OCI-LY3 (cell line): Measurements from ENCODE around the gene CCDC34.
A peak's percentile ranks its signal among the peaks of the same experiment; 100 is the strongest.

Experiments
- H2AFZ ChIP-seq: fragments of 200-600, 300-600 bp; shearing (Covaris generic); 2 replicates; pipeline ENCODE4 v1.6.0; 2014; ENCODE audit warnings: antibody characterized with exemption, low read depth, low read length
- H3K27ac ChIP-seq: fragments of 200-600, 300-600 bp; sonication (generic); 2 replicates; pipeline ENCODE4 v1.5.1; 2014; ENCODE audit warnings: mild to moderate bottlenecking, low read length, moderate library complexity, mixed read lengths
- H3K27me3 ChIP-seq: fragments of 200-600, 300-600 bp; sonication (generic); 2 replicates; pipeline ENCODE4 v1.6.1; 2014; ENCODE audit warnings: low read depth, low read length, mixed read lengths
- H3K36me3 ChIP-seq: fragments of 200-600, 300-600 bp; sonication (generic); replicated peaks from 2 replicates; pipeline ENCODE3; 2014; ENCODE audit warnings: low read depth, low read length, mixed read lengths
- H3K4me1 ChIP-seq: fragments of 300-600, 200-600 bp; sonication (generic); 2 replicates; pipeline ENCODE4 v1.6.1; 2014; ENCODE audit warnings: low read length, mixed read lengths
- H3K4me2 ChIP-seq: fragments of 200-600, 300-600 bp; sonication (generic); 2 replicates; pipeline ENCODE4 v1.6.1; 2014; ENCODE audit warnings: low read length, mixed read lengths
- H3K4me3 ChIP-seq: fragments of 300-600, 200-600 bp; sonication (generic); 2 replicates; pipeline ENCODE4 v1.5.1; 2014; ENCODE audit warnings: antibody characterized with exemption, mild to moderate bottlenecking, low read length, moderate library complexity
- H3K79me2 ChIP-seq: fragments of 300-600, 200-600 bp; shearing (Covaris generic); 2 replicates; pipeline ENCODE4 v1.6.1; 2014; ENCODE audit warnings: mild to moderate bottlenecking, low read length, mixed read lengths
- H3K9ac ChIP-seq: fragments of 300-600, 200-600 bp; shearing (Covaris generic); 2 replicates; pipeline ENCODE4 v1.6.0; 2014; ENCODE audit warnings: mild to moderate bottlenecking, low read length, moderate library complexity
- H3K9me3 ChIP-seq: fragments of 200-600, 300-600 bp; shearing (Covaris generic); 2 replicates; pipeline ENCODE4 v1.6.1; 2014; ENCODE audit warnings: low read length, mixed read lengths; ENCODE audit not compliant: insufficient read depth
- H4K20me1 ChIP-seq: fragments of 200-600, 300-600 bp; sonication (generic); 2 replicates; pipeline ENCODE4 v1.6.1; 2016; ENCODE audit warnings: low read length, mixed read lengths; ENCODE audit not compliant: insufficient read depth
- CTCF ChIP-seq: fragments of 200-600, 300-600 bp; sonication (generic); IDR thresholded peaks from 2 replicates; pipeline ENCODE4 v1.5.1; 2014; ENCODE audit warnings: antibody characterized with exemption, low read length, low read depth
- EZH2phosphoT487 ChIP-seq: fragments of 200-600 bp; shearing (Covaris generic); IDR thresholded peaks from 2 replicates; pipeline ENCODE4 v1.6.1; 2018; ENCODE audit warnings: antibody characterized with exemption, mixed run types, low read depth

Gene CCDC34

GRCh38 chr11:27362749-27363575 is at the start of gene CCDC34:
TSS of gene CCDC34 (minus strand) at chr11:27363215. CDS start at chr11:27363194, 21 bp downstream.
- no peaks in the 10 kb centered on the region for H4K20me1 ChIP-seq
- H3K79me2 ChIP-seq, result no peaks in the 10 kb centered on the region
- TF ChIP-seq EZH2phosphoT487 (no peak), CTCF (no peak)
- H3K4me2 ChIP-seq, result peak within 1 kb of the TSS; percentile 95
- H3K9ac ChIP-seq, result peak within 1 kb of the TSS; percentile 69
- H3K4me3 ChIP-seq, result peak within 1 kb of the TSS; percentile 90
- no peaks in the 10 kb centered on the region for H3K27me3 ChIP-seq
- no peaks in the 10 kb centered on the region for H3K9me3 ChIP-seq
- peaks cover 12% of the 10 kb centered on the region; the same call in 1 of the 2 replicates for H3K4me1 ChIP-seq
- H3K27ac ChIP-seq, result no peak within 1 kb of the TSS
- H3K36me3 ChIP-seq, result no peaks in the 10 kb centered on the region
- H2AFZ ChIP-seq, result peak within 1 kb of the TSS; percentile 99

DNA sequence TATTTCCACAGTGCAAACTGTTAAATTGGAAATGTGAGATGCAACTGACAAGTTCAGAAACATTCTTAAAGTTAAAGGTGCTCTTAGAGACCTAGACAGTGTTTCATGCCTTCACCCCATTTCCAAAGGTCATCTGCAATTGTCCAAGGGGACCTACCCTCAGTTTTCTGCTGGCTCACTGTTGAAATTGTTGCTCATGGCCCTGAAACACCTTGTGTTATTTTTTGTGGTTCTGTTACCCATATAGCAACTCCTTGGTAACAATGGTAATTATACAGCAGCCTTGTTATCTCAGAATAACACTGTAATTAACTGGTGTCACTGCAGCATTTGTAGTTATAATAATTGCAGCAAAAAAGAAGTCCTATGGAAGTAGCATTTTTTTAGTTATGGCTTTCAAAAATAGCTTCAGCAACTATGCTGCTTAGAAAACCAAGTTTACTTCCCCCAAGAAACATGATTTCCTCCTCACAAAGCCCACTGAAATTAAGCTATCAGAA is 49.2 kb upstream of the CCDC34 start:
- Histone ChIP-seq H2AFZ (no peak overlapping the region), H3K4me2 (no peak overlapping the region), H3K9me3 (no peaks in the 10 kb centered on the region), H3K27me3 (no peaks in the 10 kb centered on the region), H3K9ac (no peak overlapping the region), H3K4me3 (no peak overlapping the region), H3K27ac (no peak overlapping the region), H4K20me1 (no peaks in the 10 kb centered on the region), H3K36me3 (no peaks in the 10 kb centered on the region), H3K79me2 (no peaks in the 10 kb centered on the region), H3K4me1 (no peaks in the 10 kb centered on the region)
- TF ChIP-seq EZH2phosphoT487, result no peak
- no peak for TF ChIP-seq CTCF

DNA sequence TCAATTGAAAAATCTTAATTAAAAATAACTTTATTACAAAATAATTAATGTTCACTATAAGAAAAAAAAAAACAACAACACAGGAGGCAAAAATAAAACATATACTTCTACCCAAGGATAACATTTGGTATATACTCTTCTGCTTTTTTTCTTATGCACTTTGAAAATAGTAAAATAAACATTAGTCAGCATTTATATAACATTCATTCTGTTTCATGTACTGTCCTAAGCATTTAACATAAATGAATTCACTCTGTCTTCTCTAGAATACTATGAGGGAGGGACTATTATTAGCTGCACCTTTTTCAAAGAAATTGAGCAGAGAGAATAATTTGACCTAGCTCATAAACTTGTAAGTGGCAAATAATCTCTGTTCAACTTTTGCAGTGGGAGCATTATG is 48.3 kb upstream of the CCDC34 start:
- H3K4me3 ChIP-seq, result no peak overlapping the region
- H3K9ac ChIP-seq, result no peak overlapping the region
- no peak for TF ChIP-seq EZH2phosphoT487
- no peak for TF ChIP-seq CTCF
- no peak overlapping the region for H3K4me2 ChIP-seq
- H3K4me1 ChIP-seq, result no peaks in the 10 kb centered on the region
- no peak overlapping the region for H2AFZ ChIP-seq
- no peaks in the 10 kb centered on the region for H3K36me3 ChIP-seq
- no peaks in the 10 kb centered on the region for H3K79me2 ChIP-seq
- H4K20me1 ChIP-seq, result no peaks in the 10 kb centered on the region
- no peaks in the 10 kb centered on the region for H3K27me3 ChIP-seq
- no peak overlapping the region for H3K27ac ChIP-seq
- H3K9me3 ChIP-seq, result no peaks in the 10 kb centered on the region

DNA sequence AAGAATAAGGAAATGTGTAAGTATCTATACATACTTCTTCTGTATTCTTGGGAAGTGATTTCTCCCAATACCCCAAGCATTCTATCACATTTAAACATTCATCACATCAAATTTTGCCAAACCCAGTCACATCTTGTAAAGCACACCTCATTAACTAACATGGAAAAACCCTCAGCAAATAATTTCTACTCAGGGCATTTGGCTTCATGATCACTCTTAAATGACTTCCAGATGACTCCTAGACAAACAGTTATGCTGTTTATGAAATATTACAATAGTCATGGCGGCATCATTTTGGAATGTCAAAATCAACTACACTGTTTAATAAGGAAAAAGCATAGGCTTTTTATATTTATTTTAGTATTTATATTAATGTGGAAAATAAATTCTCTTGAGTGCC is 47.3 kb upstream of the CCDC34 start:
- Histone ChIP-seq H3K27me3 (no peaks in the 10 kb centered on the region), H2AFZ (no peak overlapping the region), H3K4me3 (no peak overlapping the region), H3K27ac (no peak overlapping the region), H4K20me1 (no peaks in the 10 kb centered on the region), H3K4me2 (no peak overlapping the region), H3K9ac (no peak overlapping the region), H3K36me3 (no peaks in the 10 kb centered on the region), H3K9me3 (no peaks in the 10 kb centered on the region), H3K79me2 (no peaks in the 10 kb centered on the region), H3K4me1 (no peaks in the 10 kb centered on the region)
- TF ChIP-seq CTCF, result no peak
- no peak for TF ChIP-seq EZH2phosphoT487
